Mucosa of rectum (tissue), 2 donors: Measurements from ENCODE around the gene GNPDA2.

Experiments used
- H3K27ac ChIP-seq, 2 donors: one replicate each; pipeline ENCODE4 v1.7.0; 2013; ENCODE audit warnings: inconsistent platforms in 2 of 2, low read depth in 2 of 2, low read length in 2 of 2
- H3K27me3 ChIP-seq, 2 donors: one replicate each; pipeline ENCODE4 v1.7.0; 2013; ENCODE audit warnings: low read length in 2 of 2; ENCODE audit not compliant: control insufficient read depth in 2 of 2, insufficient read depth in 2 of 2
- H3K36me3 ChIP-seq, 2 donors: one replicate each; pipeline ENCODE4 v1.7.0; 2013; ENCODE audit warnings: low read length in 2 of 2; ENCODE audit not compliant: control insufficient read depth in 2 of 2, insufficient read depth in 2 of 2
- H3K4me1 ChIP-seq, 2 donors: one replicate each; pipeline ENCODE4 v1.7.0; 2013; ENCODE audit warnings: low read length in 2 of 2, mild to moderate bottlenecking in 1 of 2; ENCODE audit not compliant: control insufficient read depth in 2 of 2, insufficient read depth in 2 of 2
- H3K4me3 ChIP-seq, 2 donors: one replicate each; pipeline ENCODE4 v1.7.0; 2013; ENCODE audit warnings: low read length in 2 of 2
- H3K9ac ChIP-seq, 2 donors: one replicate each; pipeline ENCODE4 v1.7.0; 2013; ENCODE audit warnings: low read length in 2 of 2, low read depth in 1 of 2, mild to moderate bottlenecking in 1 of 2
- H3K9me3 ChIP-seq, 2 donors: one replicate each; pipeline ENCODE4 v1.7.0; 2013; ENCODE audit warnings: low read length in 2 of 2; ENCODE audit not compliant: control insufficient read depth in 2 of 2
- donor health status: healthy.
- donor health status: Normal muscosa, but diverticular disease.

The GNPDA2 gene

GRCh38 chr4:44663539-44664263 is 62.7 kb downstream of the GNPDA2 start:
- Histone ChIP-seq H3K4me1 (no peaks in the 10 kb centered on the region), H3K27me3 (no peaks in the 10 kb centered on the region), H3K27ac (no peak overlapping the region), H3K36me3 (no peaks in the 10 kb centered on the region), H3K9ac (no peak overlapping the region), H3K9me3 (no peaks in the 10 kb centered on the region), H3K4me3 (no peak overlapping the region)

- Histone ChIP-seq H3K36me3 (no peaks in the 10 kb centered on the region), H3K27me3 (no peaks in the 10 kb centered on the region), H3K9ac (no peak overlapping the region), H3K4me3 (no peak overlapping the region), H3K9me3 (no peaks in the 10 kb centered on the region), H3K4me1 (no peaks in the 10 kb centered on the region), H3K27ac (no peak overlapping the region)
These were observed 63.7 kb downstream of the GNPDA2 start for GRCh38 chr4:44662623-44663005.

GRCh38 chr4:44661940-44662622 is 64.3 kb downstream of the GNPDA2 start:
- no peaks in the 10 kb centered on the region for H3K9me3 ChIP-seq

GRCh38 chr4:44660396-44660795 is 66.0 kb downstream of the GNPDA2 start:
- Histone ChIP-seq H3K9me3 (no peaks in the 10 kb centered on the region), H3K27me3 (no peaks in the 10 kb centered on the region), H3K27ac (no peak overlapping the region), H3K4me1 (no peaks in the 10 kb centered on the region), H3K9ac (no peak overlapping the region), H3K36me3 (no peaks in the 10 kb centered on the region), H3K4me3 (no peak overlapping the region)

More at GRCh38 chr4:44661940-44662622, 64.3 kb downstream of the GNPDA2 start:
- Histone ChIP-seq H3K27ac (no peak overlapping the region), H3K27me3 (no peaks in the 10 kb centered on the region), H3K36me3 (no peaks in the 10 kb centered on the region), H3K4me3 (no peak overlapping the region), H3K4me1 (no peaks in the 10 kb centered on the region), H3K9ac (no peak overlapping the region)

GRCh38 chr4:44652002-44652401 is 74.4 kb downstream of the GNPDA2 start:
- Histone ChIP-seq H3K4me3 (no peak overlapping the region), H3K36me3 (no peaks in the 10 kb centered on the region), H3K4me1 (no peaks in the 10 kb centered on the region), H3K9me3 (no peaks in the 10 kb centered on the region), H3K27ac (no peak overlapping the region), H3K9ac (no peak overlapping the region), H3K27me3 (no peaks in the 10 kb centered on the region)
